MM.1S (cell line): ENCODE data around the gene ZYX.

ENCODE experiments used
- EZH2 ChIP-seq: fragments of 300-600 bp; sonication (generic); optimal IDR thresholded peaks from 2 replicates; pipeline ENCODE3; 2017; ENCODE audit warnings: low read depth, mild to moderate bottlenecking, antibody characterized with exemption, low read length, mixed read lengths
- TF ChIP-seq, protein P1 (sequence below): fragments of 300-600 bp; sonication (generic); IDR thresholded peaks from 2 replicates; pipeline ENCODE4 v1.5.1; 2016; ENCODE audit warnings: antibody characterized with exemption, low read length, mixed read lengths

DNA sequence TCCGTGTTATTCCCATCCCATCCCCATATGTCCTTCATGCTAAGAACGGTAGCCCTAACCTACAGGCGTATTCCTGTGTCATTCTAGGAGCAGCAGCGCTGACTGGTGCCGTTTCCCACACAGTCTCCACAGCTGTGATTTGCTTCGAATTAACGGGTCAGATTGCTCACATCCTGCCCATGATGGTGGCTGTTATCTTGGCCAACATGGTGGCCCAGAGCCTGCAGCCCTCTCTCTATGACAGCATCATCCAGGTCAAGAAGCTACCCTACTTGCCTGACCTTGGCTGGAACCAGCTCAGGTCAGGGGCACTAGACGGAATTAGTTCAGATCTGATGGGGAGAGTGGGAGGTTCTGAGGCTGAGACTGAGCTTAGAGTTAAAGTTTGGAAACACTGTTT, 39.3 kb upstream of the ZYX start:
- no peak for TF ChIP-seq EZH2
- TF ChIP-seq, protein P1, sequence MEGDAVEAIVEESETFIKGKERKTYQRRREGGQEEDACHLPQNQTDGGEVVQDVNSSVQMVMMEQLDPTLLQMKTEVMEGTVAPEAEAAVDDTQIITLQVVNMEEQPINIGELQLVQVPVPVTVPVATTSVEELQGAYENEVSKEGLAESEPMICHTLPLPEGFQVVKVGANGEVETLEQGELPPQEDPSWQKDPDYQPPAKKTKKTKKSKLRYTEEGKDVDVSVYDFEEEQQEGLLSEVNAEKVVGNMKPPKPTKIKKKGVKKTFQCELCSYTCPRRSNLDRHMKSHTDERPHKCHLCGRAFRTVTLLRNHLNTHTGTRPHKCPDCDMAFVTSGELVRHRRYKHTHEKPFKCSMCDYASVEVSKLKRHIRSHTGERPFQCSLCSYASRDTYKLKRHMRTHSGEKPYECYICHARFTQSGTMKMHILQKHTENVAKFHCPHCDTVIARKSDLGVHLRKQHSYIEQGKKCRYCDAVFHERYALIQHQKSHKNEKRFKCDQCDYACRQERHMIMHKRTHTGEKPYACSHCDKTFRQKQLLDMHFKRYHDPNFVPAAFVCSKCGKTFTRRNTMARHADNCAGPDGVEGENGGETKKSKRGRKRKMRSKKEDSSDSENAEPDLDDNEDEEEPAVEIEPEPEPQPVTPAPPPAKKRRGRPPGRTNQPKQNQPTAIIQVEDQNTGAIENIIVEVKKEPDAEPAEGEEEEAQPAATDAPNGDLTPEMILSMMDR = no peak
